DMS53 (cell line): ENCODE data around the gene FBLN1.
"Not testable (repeated sequence)": the region's sequence is repeated elsewhere in the genome, so short reads cannot be mapped to it uniquely, and the experiment has no call there.

ENCODE experiments used
- DNase-seq: peaks from one replicate; lab custom pipeline; 2025; lab: John Stamatoyannopoulos, UW

The FBLN1 gene

DNA sequence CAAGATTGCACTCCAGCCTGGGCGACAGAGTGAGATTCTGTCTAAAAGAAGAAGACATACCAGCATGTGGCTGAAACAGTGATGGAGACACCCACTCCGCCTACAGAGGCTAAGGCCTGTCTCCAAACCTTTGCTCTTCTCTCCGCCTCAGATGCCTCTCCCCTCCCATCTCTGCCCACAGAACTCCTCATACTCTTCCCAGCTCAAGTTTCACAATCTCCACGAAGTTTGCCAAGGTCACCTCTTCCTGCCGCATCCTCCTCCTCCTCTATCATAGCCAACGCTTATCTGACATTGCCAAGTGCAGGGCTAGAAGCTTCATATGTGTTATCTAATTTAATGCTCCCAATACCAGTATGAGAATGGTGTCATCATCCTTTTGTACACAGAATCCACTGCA lies 25.9 kb upstream of the FBLN1 start:
- DNase-seq: no peak

DNA sequence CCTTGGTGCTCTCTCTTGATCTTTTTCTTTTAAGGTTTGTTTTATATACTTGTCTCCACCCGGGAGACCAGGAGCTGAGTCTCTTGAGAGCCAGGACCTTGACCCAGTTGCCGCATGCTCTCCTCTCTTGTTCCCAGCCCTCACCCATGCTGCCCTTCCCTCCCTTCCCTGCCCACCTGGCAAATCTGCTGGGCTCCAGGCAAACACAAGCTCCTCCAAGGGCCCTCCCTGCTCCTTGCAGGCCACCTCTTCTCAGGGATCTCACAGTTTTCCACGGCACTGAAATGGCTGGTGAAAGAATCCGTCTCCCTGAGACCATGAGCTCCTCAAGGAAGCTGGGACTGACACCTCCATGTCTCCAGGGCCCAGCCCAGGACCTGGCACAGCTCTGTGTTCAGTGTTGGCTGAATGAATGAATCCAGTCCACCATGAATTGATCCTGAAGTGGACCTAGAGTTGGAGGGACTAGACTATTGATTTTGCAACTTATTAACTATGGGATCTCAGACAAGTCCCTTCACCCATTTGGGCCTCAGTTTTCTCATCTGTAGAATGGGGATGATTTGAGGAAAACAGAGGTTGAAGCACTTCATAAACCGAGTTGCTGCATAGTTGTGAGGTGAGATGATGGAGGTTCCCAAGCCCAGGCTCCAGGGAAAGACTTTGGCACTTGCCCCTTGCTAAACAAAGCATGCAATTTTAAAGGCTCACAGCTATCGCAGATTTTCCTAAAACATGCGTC lies 25.1 kb upstream of the FBLN1 start:
- no peak for DNase-seq

DNA sequence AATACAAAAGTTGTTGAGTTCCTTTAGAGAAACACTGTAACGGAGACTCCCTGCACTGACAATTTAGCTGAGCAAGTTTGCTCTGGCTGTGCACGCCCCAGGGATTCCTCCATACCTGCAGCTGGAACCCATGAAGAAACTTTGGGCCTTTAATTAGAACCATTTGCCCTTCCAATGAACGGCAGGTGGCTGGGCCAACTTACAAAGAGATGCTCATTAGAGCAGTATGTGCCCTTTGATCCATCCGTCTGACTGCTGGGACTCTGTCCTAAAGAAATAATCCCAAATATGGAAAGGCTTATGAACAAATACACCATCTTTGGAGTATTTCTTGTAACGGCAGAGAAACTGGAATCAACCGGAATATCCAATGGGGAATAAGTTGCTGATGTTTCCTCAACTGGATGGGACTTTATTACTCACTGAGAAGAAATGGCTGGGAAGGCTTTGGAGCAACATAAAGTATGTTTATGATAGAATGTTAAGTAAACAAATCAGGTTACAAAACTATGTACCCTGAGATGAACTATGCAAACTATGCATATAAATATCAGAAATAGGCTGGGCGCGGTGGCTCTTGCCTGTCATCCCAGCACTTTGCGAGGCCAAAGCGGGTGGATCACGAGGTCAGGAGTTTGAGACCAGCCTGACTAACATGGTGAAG lies 24.4 kb upstream of the FBLN1 start:
- no peak for DNase-seq

DNA sequence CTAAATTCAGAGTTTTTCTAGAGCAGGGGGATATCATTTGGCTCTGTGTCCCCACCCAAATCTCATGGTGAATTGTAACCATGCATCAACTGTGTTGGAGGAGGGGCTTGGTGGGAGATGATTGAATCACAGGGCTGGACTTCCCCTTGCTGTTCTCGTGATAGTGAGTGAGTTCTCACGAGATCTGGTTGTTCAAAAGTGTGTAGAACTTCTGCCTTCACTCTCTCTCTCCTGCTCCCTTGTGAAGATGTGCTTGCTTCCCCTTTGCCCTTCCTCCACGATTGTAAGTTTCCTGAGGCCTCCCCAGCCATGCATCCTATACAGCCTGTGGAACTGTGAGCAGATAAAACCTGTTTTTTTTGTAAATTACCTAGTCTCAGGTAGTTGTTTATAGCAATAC lies 22.0 kb upstream of the FBLN1 start:
- no peak for DNase-seq

DNA sequence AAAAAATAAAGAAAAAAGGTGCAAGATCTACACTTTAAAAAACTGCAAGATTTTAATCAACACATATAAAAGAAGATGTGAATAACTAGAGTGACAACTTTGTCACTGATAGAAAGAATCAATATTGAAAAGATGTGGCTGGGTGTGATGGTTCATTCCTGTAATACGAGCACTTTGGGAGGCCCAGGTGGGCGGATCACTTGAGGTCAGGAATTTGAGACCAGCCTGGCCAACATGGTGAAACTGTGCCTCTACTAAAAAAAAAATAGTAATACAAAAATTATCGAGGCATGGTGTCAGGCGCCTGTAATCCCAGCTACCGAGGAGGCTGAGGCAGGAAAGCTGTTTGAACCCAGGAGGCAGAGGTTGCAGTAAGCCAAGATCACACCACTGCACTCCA lies 21.0 kb upstream of the FBLN1 start:
- DNase-seq: no peak

DNA sequence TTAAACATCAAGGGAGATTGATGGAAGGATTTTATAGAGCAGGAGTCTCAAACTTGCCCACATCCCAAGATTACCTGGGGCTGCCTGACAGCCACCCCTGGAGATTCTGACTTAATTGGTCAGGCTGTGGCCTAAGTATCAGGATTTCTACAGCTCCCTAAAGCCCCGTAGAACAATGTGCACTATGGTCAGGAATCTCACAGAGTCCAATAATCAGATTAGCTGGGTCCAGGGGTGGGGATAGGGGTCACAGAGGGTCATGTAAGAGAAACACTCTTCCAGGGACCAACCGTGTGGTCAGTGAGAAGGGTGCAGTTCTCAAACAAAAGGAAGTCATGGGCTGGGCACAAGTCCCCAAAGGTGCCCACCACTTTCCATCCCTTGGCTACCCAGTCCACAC lies 20.5 kb upstream of the FBLN1 start:
- DNase-seq: no peak

DNA sequence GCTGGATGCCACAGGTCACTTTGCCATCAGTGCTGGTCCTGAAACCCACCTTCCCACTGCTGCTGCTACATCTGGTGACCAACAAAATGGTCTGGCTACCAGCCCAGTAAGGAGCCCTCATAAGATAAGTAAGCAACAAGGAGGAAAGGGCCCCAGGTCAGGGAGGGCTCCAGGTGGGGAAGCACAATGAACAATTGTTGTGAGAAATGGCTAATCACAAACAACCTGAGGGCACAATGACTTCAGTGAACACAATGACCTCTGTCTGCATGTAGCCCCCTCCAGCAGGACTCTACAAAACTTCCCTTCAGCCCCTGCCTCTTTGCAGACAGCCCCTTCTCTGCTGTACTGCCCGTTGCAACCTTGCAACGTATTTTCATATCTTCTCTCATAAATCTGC lies 19.4 kb upstream of the FBLN1 start:
- no peak for DNase-seq

DNA sequence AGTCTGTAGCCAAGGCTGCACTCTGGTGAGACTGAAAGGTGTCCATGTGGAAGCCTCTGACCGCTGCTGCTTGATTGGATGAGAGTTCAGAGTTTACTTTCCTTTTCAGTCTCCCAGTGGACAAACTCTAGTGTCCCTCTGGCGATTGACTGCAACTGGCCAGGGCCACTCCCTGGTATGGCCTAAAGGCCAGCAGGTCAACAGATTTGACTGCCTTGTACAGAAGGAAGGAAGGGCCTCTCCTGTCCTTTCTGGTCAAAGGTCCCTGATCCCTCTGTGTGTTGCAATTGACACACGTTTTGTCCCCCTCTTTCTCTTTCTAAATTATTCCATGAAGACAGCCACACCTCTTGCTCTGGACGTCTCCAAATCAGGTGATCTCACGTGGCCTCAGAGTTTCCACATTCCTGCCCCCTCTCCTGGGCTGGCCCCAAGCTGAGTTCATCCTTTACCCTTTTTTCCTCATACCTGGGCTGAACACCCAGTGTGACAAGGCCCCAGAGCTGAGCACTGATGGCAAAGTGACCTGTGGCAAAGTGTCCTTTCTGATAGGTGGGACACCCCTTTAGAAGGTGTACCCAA lies 18.7 kb upstream of the FBLN1 start:
- no peak for DNase-seq

DNA sequence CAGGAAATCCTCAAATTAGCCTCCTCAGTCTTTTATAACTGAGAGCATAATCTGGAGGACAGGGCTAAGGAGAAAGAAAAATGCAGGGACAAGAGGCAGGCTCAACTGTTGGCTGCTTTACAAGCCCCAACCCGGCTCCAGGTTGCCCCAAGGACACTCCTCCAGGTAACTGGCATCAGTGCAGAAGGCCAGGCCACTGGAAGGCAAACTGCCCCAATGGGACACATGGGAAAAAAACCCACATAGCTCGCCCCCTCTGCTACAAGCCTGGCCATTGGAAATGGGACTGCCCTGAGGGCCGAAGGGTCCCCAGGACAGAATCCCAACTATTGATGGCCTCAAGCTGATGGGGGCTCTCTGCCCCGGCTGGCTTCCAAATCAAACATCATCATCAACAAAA lies 17.9 kb upstream of the FBLN1 start:
- no peak for DNase-seq

DNA sequence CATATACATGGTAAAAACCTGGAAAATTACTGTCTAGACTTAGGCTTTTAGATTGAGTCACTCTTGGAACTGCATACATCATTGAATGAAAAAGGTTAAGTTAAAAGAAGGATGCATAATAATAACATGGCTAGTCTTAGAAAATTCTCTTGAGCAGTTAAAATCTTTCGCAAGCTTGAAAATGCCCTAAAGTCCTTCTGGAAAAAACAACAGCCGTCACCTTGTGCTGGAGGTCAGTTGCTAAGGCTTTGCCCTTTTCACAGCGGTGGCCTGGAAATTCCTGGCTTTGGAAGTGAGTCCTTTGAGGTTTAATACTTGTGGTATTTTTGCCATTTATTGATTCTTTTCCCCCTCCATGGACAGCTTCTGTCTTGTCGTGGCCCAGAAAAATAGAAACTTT lies 17.4 kb upstream of the FBLN1 start:
- DNase-seq: no peak

DNA sequence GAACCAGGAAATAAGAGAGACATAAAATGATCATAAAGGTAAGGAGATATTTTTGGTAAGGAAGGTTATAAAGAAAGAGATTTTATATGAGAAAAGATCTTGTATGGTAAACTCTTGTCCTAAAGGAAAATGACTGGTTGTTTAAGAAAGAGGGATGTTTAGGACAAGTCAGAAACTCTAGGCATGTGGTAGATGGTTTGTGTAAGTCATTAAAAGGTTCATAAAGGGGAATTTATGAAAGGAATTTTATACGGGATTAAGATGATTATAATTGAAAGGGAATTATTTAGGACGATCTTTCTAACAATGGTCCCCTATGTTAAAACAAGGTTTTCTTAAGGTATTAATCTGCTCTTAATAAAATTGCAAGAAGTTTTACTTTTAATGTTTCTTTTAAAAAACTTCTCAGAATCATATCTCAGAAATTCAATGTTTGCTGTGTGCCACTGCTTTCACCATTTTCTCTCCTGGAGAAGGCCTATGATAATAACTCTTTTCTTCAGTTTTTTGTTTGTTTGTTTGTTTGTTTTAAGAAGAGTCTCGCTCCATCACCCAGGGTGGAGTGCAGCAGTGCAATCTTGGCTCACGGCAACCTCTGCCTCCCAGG lies 13.8 kb upstream of the FBLN1 start:
- no peak for DNase-seq

DNA sequence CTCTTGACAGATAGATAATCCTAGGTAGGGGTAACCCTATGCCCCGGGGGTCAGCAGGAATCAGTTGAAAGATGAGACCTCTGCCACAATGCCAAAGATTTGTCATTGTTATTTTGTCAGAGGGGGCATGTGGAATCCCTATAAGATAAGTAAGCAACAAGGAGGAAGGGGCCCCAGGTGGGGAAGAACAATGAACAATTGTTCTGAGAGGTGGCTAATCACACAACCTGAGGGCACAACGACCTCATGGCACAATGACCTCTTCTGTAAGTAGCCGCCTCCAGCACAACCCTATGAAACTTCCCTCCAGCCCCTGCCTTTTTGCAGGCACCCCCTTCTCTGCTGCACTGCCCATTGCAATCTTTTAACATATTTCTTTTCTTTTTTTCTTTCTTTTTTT lies 11.8 kb upstream of the FBLN1 start:
- no peak for DNase-seq

DNA sequence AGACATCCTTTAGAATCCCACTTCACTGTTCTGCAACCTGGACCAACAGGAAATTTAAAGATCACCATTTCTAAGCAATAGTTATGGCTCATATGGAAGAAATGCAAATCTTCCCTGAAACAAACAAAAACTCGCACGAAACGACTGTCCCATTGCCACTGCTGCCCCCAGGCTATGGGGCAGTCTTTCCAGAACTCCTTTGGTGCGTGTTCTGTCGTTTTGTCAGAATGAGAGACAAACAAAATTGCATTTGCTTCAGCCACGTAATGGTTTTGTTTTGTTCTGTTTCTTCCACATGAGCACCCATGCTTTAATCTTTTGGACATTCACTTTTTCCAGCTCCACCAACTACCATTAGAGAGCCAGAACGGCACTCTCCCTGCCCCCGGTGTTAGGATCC lies 10.8 kb upstream of the FBLN1 start:
- DNase-seq: no peak

DNA sequence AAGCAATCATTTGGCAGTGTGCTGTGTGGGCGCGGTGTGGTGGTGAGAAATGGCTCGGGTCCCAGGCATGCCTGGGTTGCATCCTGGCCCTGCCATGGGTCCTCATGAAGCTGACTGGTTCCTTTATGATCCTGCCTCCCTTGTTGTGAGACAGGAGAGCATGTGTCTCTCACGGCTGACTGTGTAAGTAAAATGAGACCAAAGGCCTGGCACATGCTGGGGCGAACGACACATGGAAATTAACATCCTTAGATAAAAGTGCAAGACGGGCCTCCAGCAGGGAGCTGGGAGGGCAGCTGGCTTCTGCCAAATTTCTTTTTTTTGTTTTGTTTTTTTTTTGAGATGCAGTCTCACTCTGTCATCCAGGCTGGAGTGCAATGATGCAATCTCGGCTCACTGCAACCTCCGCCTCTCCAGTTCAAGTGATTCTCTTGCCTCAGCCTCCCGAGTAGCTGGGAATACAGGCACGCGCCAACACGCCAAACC lies 9.4 kb upstream of the FBLN1 start:
- no peak for DNase-seq

DNA sequence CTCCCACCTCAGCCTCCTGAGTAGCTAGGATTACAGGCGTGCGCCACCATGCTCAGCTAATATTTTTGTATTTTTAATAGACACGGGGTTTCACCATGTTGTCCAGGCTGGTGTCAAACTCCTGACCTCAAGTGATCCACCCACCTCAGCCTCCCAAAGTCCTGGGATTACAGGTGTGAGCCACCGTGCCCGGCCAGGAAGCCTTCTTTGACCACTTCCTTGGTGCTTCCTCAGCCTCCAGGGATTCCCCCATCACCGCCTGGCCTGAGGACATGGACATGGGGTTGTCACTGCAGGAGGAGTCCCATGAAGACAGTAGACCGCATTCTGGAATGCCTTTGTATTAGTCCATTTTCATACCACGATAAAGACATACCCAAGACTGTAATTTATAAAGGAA lies 8.4 kb upstream of the FBLN1 start:
- not testable (repeated sequence) for DNase-seq

DNA sequence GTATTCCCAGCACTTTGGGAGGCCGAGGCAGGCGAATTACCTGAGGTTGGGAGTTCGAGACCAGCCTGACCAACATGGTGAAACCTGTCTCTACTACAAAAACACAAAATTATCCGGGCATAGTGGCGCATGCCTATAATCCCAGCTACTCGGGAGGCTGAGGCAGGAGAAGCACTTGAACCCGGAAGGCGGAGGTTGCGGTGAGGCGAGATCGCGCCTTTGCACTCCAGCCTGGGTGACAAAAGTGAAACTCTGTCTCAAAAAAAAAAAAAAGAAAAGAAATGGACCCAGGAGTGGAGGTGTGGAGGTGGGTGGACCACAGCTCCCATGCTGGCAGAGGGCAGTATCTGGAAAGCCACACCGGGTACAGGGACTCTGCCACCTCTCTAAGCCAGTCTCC lies 7.1 kb upstream of the FBLN1 start:
- DNase-seq: not testable (repeated sequence)

DNA sequence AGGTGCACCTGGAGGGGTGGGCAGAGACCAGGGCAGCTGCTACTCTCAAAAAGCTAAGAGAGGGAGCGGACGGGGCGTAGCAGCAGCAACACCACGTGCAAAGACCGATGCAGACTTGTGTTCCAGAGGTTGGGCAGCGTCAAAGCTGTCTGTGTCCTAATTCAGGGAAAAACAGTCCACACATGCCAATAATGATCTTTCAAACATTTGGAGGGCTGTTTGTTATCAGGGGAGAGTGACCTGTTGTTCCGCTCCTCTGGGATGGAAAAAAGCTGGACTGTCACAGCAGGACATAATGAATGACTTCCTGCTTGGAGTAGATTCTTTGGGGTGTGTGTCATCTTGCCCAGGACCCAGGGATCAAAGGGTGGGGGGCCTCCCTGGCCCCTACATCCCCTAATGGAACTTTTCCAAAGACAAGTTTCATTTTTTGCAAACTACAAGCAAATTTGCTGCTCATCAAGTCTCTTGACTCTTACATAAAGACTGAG lies 6.2 kb upstream of the FBLN1 start:
- no peak for DNase-seq

DNA sequence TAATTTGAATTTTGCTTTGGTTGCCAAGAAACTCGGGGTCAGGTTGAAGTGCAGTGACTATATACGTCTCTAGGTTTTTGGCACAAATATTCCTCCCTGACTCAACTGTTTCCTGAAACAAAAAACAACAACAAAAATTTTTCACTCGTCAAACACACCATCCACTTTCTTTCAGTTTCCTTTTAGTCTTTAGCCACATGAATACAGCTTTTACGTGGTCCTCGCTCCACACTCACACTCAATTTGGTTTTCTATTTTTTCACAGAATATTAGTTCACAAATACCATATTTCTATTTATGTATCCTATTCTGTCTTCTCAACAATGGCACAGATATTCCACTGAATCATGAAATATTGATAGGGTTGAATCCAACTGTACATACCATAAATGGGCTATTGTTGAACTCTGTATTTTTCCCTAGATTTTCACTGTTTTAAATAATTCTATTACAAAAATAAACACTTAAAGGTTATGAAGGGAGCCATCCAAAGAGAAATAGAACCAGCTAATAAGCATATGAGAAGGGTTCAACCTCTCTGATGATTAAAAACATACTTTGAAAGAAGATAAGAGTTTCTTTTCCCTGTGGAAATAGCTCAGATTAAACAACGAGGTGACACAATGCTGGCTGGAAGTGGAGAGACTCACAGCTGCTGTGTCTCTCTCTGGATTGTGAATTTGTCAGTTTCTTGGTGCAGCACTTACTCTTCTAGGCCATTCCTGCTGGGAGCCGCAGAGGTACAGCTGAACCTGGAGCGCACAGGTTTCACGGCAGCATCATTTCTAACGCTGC lies 5.1 kb upstream of the FBLN1 start:
- no peak for DNase-seq

DNA sequence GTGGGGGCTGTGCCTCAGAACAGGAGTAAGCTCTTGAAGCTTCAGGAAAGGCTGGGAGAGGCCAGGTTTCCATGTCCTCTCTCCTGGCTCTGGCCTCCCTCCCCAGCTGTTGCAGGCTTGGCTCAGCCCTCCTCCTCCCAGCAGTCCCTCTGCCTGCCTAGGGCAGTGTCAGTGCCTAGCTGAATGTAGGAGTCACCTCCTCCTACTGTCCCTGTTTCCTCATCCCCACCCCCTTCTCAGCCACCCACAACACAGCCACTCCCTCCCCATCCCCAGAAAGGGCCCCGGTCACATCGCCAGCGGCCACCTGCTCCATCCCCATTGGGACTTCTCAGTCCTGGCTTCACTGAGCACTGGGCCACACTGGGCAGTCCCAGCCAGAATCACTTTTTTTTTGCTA lies 2.9 kb upstream of the FBLN1 start:
- peak; percentile 30 for DNase-seq

DNA sequence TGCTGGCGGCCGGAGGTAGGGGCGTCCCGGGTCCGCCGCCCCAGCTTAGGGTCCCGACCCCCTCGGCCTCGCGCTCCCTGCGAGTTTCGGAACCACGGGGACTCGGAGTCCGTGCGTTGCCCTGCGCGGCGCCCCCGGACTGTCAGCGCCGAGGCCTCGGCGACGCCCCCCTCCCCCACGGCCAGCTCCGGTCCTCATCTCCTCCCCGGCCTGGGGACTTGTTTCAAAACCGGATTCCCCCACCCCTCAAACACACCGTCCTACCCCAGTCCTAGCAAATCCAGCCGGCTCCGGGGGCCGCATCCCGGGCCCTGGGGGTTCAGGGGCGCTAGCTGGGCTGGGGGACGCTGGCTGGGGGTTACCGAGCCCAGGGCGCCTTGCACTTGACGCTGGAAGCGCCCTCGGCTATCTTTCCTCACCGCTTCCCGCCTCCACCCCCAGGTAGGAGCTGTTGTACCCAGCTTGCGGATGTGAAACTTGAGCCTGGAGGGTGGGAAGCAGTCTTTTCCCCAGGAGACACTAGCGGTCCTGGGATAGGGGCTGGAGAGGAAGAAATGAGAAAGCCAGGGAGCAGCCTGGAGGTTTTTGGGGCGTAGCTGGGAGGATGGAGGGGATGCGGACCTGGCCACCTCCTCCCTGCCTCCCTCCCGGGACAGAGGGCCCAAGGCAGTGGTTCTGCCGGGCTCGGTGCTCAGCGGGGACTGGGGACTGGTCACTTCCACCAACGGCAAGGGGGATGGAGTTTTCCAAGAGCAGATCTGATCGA lies 550 bp downstream of the FBLN1 start:
- peak; percentile 14 for DNase-seq

DNA sequence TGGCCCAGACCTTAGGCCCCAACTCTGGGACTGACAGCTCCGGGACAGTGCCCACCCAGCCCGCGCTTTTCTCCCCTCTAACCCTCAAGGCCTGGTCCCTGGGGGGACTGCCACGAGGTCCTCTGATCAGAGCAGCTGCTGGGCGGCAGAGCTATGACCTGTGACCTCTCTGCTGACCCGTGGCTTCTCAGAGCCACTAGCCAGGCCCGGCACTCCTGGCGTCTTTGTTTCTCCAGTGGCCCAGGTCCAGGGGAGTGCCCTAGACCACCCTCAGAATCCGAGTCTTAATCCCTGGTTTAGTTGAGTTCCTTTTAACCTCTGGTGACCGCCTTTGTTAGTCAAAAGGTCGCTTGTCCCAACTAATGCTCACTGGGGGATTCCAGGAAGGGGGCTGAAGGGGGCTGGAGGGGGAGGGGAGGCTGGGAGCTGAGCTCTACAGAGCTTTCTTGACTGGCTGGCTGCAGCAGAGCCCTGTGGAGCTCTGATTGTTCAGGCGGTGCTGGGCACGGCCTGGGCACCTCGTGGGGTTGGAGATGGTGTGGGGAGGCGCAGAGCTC lies 1.2 kb downstream of the FBLN1 start:
- no peak for DNase-seq
